GM19099 (cell line): ENCODE data around the gene PRSS57.

Experiments
- POLR2A ChIP-seq: IDR thresholded peaks from 3 replicates; pipeline ENCODE4 v1.6.1; 2011; ENCODE audit warnings: low read depth; ENCODE audit not compliant: insufficient read length; ENCODE audit errors: extremely low read depth

Gene PRSS57

DNA sequence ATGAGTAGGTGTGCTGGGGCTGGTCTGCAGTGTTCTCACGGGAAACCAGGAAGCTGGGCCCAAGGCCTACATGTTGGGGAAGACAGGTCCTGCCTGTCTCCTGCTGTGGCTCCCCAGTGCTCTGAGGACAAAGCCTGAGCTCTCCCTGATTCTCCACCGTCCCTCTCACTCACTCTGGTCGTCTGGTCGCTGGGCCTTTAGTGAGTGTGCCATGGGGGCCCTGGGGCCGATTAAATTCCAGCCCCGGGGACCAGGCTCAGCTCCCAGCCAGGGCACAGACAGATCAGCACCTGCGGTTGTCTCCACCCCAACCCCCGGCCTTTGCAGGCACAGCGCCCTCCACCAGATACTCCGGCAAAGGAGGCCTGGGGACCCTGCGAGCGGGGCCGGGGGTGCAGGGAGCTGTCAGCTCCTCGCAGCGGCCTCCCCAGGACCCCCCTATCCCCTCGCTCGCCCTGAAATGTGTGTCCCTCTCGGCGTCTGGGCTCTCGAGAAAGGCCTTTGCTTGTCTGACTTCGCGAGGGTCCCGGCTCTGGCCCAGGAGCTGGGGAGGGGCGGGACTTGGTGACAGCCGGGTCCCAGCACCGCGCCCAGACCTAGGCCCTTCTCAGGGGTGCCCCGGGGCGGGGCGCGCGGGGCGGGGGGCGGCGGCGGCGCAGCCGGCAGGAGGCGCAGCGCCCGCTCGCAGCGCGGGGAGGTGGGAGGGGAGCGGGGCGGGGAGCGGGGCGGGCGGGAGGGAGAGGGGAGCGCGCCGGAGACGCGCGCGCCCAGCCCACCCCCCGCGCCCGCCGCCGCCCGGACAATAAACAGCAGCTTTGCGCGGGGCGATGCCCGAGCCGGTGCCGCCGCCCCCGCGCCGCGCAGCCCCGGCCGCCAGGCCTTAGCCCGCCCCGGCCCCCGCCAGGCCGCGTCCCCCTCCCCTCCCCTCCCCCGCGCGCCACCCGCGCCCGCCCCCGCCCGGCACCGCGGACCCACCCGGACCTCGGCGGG is 13.2 kb upstream of the PRSS57 start, which contains the start of gene PALM:
TSS of gene PALM (plus strand) at position 782 of the 990 bp plus-strand sequence. CDS start 212 bp downstream, outside the sequence.
- TF ChIP-seq POLR2A, result no peak

DNA sequence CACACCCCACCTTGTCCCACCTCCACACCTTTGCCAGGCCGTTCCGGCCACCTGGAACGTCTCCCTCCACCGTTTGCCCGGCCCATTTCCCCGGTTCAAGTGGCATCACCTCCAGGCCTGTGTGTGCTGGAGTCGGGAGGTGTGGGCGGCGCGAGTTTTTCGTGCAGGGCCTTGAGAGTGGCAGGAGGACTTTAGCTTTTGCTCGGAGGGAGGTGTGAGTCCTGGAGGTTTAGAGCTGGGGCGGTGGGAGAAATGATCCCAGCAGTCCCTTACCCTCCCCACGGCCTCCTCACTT is 9.1 kb upstream of the PRSS57 start:
- no peak for TF ChIP-seq POLR2A

DNA sequence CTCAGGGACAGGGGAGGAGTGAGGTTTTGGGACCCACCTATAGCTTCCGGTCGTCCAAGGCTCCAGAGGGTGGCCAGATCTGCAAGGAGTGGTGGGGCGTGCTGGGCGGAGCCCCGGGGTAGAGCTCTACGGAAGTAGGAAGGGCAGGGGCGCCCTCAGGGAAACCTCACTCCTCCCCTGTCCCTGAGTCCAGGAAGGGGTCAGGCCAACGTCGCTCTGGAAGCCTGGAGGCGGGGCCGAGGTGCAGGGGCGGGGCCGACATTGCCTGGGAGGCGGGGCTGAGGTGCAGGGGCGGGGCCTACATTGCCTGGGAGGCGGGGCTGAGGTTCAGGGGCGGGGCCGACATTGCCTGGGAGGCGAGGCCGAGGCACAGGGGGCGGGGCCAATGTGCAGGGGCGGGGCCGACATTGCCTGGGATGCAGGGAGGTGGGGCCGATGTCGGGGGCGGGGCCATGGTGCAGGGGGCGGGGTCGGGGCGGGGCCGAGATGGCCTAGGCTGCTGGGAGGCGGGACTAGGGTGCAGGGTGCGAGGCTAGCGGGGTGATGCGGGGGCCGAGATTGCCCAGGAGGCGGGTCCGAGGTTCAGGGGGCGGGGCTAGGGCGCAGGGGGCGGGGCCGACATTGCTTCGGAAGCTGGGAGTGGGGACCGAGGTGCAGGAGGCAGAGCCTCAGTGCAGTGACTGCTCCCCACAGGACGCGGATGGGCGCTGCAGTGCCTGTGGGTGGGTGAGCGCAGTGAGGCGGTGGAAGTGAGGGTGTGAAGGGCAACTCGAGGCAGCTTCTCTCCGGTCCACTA is 8.6 kb upstream of the PRSS57 start:
- TF ChIP-seq POLR2A, result no peak

DNA sequence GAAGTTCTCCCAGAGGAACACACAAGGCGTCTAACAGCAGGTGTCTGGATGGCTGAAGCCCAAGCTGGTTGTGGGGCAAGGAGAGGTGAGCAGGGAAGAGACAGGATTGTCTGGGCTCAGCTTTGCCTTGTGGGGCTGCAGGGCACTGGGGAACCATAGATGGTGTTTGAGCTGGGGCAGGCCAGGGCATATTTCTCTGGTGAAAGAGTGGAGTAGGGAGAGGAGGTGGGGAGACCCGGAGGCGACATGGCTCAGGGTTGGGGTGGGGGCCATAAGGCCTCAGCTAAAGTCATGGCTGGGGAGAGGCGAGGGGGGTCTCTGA is 8.0 kb upstream of the PRSS57 start:
- TF ChIP-seq POLR2A, result no peak

DNA sequence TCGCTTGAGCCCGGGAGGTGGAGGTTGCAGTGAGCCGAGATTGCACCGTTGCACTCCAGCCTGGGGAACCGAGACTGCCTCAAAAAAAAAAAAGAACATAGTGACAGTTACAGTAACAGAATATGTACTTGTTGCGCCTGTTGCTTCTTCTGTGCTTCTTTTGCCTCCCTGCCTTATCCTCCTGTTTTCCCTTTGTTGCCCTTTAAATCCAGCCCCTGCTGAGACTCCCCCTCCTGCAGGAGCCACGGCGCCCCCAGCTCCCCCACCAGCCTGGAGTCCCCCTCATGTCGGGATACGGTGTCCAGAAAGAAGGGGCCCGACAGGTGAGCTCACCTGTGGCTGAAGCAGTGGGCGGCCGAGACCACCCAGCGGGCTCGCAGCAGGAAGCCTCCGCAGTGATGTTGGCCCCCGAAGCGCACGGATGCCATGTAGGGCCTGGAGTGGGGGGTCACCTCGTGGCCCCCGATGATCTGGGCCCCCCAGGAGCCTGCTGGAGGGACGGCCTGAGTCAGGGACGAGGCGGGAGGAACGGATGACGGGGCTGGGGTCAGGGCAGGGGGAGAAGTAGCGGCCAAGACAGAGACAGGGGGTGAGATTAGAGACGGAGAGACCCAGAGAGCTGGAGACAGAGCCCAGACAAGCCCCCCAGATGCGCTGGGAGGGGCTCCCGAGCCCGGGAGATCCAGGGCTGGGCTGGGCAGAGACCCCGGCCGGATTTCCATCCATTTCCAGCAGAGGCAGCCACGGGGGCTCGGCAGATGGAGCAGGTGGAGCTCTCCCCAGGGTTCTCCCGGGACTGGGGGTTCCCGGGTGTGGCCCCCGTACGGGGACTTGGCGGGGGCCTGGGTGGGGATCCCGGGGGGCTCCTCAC is 536 bp downstream of the PRSS57 start:
- no peak for TF ChIP-seq POLR2A

DNA sequence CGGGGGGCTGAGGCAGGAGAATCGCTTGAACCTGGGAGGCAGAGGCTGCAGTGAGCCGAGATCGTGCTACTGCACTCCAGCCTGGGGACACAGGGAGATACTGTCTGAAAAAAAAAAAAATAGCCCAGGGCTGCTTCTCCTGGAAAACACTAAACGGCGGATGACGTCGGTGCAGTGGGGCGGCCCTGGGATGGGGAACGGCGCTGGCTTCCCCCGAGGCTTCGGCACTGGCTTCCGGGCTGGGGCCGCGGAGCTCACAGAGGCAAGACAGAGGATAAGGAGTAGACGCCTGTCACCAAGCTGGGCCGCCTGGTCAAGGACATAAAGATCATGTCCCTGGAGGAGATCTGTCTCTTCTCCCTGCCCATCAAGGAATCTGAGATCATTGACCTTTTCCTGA is 5.0 kb downstream of the PRSS57 start:
- TF ChIP-seq POLR2A, result no peak

DNA sequence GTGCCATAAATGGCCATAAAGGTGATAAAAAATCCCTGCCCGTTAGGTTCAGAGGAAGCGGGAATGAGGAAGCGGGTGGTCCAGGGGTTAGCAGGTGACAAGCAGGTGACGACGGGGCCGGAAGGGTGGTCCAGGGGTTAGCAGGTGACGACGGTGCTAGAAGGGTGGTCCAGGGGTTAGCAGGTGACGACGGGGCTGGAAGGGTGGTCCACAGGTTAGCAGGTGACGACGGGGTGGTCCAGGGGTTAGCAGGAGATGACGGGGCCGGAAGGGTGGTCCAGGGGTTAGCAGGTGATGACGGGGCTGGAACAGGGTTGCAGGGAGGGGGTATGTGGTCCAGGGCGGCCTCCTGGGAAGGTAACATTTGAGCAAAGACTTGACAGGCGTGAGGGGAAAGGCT is 6.3 kb downstream of the PRSS57 start:
- no peak for TF ChIP-seq POLR2A

DNA sequence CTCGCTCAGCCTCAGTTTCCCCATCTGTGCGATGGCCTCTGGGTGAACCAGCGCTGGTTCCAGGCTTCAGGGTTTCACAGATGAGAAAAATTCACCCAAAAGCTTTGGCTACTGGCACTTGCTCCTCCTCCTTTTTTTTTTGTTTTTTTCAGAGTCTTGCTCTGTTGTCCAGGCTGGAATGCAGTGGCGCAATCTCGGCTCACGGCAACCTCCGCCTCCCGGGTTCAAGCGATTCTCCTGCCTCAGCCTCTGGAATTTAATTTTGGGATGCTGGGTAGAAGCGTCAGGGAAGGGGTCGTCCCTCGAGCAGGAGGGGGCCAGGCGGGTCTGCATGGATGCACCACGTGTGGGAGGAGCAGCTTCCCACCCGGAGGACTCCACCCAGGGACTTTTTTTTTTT is 7.0 kb downstream of the PRSS57 start:
- no peak for TF ChIP-seq POLR2A

DNA sequence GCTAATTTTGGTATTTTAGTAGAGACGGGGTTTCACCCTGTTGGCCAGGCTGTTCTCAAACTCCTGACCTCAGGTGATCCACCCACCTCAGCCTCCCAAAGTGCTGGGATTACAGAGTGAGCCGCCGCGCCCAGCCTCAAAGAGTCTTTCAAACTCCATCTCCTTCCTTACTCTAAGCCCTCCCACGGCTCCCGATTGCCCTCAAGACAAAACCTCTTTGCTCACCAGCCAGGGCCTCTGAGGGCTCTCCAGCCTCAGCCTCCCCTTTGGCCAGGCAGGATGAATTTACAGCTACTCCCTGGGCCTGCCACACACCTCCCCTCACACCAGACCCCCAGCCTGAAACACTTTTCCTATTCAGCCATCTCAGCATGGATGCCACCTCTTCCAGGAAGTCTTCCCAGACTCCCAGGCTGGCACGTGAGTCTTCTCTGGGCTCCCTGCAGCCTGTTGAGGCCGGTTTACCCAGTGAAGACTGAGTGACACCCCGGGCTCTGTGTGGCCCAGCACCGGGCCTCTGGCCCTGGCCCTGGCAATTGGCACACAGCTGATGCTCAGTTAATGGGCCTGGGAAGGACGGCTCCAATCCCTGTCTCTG is 7.6 kb downstream of the PRSS57 start:
- TF ChIP-seq POLR2A, result no peak

DNA sequence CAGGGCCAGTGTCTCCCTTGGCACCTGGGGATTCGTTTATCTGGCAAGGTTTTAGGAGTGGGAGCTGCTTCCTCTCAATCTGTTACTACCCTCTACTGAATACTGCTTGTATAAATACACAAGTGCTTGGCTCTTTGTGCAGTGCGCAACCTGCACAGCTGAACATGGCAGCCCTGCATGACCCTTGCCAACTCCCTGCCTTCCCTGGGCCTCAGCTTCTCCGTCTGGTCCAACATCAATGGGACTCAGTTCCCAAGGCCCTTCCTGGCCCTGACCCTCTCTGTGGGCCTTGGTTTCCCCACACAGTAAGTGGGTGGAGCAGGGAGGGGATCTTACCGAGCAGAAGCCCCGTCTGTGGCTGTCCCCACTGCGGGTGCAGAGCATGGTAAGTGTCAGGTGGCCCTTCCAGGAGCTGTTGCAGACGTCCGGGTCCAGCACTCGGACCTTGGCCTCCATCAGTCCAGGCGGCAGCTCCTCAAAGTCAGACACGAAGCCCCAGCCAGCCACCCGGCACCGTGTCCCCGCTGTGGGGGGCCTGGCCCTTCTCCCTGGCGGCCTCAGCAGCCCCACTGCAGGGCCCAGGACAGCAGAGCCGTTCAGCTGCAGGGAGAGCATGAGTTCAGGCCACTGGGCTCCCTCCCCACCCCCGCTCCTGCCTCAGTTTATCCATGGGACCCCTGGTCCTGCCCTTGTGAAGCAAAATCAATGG is 8.5 kb downstream of the PRSS57 start:
- no peak for TF ChIP-seq POLR2A

DNA sequence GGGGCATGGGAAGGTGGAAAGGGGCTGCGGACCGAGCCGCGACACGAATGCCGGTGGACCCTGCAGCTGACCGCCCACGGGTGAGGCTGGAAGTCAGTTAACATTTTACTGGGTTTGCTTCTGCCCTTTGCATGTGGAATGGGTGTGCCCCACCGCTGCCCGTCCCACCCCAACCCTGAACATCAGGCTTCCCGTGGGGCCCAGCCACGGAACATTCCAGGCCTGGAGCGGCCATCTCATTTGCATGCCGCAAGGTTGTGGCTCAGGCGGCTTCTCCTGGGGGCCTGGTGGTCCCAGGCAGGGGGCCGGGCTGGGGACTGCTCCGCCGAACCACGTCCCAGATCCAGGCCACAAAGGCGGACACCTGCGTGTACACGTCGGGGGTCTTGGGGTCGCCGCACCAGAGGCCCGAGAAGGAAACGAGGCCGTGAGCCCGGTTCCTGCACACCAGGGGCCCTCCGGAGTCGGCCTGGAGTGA is 9.8 kb downstream of the PRSS57 start:
- TF ChIP-seq POLR2A, result no peak

DNA sequence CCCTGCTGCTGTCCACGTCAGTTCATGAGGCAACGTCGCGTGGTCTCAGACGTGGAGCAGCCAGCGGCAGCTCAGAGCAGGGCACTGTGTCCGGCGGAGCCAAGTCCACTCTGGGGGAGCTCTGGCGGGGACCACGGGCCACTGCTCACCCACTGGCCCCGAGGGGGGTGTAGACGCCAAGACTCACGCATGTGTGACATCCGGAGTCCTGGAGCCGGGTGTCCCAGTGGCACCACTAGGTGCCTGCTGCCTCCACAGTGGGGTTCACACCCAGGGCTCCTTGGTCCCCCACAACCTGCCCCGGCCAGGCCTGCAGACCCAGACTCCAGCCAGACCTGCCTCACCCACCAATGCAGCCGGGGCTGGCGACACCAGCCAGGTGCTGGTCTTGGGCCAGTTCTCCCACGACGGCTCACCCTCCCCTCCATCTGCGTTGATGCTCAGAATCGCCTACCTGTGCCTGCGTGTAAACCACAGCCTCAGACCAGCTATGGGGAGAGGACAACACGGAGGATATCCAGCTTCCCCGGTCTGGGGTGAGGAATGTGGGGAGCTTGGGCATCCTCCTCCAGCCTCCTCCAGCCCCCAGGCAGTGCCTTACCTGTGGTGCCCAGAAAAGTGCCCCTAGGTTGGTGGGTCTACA is 12.5 kb downstream of the PRSS57 start:
- TF ChIP-seq POLR2A, result no peak

DNA sequence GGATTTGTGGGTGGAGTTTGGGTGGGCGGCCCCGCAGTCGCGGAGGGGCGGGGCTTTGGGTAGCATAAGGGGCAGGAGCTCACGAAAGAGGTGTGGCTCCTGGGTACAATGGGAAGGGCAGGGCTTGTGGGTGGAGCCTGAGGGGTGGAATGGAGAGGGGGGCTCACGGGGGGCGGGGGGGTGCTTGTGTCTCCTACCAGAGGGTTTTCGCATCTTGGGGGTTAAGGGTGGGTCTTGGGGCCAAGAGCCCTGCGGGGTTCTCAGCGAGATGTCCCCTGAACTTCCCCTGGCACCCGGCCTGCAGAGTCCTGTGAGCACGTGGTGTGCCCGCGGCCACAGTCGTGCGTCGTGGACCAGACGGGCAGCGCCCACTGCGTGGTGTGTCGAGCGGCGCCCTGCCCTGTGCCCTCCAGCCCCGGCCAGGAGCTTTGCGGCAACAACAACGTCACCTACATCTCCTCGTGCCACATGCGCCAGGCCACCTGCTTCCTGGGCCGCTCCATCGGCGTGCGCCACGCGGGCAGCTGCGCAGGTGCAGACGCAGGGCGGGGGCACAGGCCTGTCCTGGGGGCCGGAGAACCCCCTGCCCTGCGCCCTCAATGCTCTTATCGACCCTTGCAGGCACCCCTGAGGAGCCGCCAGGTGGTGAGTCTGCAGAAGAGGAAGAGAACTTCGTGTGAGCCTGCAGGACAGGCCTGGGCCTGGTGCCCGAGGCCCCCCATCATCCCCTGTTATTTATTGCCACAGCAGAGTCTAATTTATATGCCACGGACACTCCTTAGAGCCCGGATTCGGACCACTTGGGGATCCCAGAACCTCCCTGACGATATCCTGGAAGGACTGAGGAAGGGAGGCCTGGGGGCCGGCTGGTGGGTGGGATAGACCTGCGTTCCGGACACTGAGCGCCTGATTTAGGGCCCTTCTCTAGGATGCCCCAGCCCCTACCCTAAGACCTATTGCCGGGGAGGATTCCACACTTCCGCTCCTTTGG is 13.9 kb downstream of the PRSS57 start:
- no peak for TF ChIP-seq POLR2A
